Daoy (cell line): ENCODE measurements around the gene DLK2. TPM values are rescaled to one million over a fixed set of nuclear protein-coding genes. Genes with fewer than 3 reads are reported as not detected.

Source experiments
- DNase-seq: peaks from one replicate; pipeline ENCODE4 v3.0.0-alpha.2; 2015; ENCODE audit warnings: low read depth
- total RNA-seq: library from RNA; depleted of rRNA; stranded (reverse); fragments of >200 nt; shearing (Covaris generic); gene quantifications from 2 replicates; pipeline ENCODE4 v1.2.3, GENCODE V29; 2014

DLK2 gene
- total RNA-seq, 1 experiment from 2014 or later, result 1.4 TPM

- no peak for DNase-seq
Observed at GRCh38 chr6:43453831-43454230, 1.5 kb downstream of the DLK2 start.

DNA sequence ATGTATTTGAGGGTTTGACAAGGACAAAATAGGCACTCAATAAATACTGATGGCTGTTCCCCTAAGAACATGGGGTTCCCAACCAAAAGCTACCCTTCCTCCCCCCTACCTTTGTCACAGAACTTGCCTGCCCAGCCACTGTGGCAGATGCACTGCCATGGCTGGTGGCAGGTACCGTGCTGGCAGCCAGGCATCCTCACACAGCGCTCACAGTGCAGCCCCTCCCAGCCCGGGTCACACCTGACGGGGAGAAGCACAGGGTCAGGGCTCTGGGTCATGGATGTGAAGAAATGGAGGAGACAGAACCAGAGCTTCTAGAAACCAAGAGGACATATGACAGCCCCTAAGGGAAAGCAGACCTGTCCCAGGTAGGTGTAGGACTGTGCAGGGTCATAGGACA is 2.5 kb downstream of the DLK2 start:
- no peak for DNase-seq

GRCh38 chr6:43451939-43452338 is 3.4 kb downstream of the DLK2 start:
- DNase-seq, result no peak

- no peak for DNase-seq
Observed at GRCh38 chr6:43451348-43451747, 4.0 kb downstream of the DLK2 start.

DNA sequence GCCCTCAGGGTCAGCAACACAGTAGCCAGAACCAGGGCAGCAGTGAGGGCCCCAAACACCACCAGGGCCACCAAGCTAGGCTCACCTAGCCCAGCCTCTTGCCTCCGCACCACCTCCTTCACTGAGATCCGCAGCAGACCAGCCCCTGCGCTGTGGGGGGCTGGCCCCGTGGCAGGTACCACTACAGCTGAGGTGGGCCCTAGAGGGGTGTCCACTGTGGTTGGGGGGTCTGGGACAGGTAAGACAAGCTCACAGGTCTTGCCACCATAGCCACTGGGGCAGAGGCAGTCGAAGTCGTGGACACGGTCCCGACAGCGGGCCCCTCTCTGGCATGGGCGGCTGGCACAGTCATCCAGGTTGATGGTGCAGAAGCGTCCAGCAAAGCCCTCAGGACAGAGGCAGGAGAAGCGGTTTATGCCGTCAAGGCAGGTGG is 4.6 kb downstream of the DLK2 start:
- no peak for DNase-seq

DNA sequence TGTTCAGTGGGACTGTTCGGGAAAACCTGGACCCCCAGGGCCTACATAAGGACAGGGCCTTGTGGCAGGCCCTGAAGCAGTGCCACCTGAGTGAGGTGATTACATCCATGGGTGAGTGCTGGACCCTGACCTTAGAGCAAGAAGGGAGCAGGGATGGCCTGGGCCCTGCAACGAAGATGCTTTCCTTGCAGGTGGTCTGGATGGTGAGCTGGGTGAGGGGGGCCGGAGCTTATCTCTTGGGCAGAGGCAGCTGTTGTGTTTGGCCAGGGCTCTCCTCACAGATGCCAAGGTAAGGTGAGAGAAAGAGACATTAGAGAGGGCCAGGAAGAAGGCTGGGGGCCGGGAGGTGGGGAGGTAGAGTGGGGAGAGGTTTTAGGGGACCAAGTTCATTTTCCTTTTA is 6.4 kb downstream of the DLK2 start:
- DNase-seq, result no peak

GRCh38 chr6:43447604-43448003 is 7.7 kb downstream of the DLK2 start:
- DNase-seq, result no peak

- no peak for DNase-seq
Observed at GRCh38 chr6:43445576-43445975, 9.8 kb downstream of the DLK2 start.

- DNase-seq, result no peak
Observed at GRCh38 chr6:43444582-43444981, 10.8 kb downstream of the DLK2 start.

DNA sequence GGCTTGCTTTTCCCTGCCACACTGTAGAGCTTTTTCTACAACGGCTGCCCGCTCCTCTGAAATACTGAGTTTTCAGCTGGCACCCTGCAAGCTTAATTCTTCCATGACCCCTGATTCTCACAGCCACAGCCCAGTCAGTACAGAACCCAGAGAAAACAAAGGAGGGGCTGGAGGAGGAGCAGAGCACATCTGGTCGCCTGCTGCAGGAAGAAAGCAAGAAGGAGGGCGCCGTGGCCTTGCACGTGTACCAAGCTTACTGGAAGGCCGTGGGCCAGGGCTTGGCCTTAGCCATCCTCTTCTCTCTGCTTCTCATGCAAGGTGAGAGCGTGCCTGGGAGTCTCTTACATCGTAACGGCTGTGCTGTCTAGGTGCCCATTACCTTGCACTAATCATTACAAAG is 11.3 kb downstream of the DLK2 start:
- DNase-seq, result no peak

DNA sequence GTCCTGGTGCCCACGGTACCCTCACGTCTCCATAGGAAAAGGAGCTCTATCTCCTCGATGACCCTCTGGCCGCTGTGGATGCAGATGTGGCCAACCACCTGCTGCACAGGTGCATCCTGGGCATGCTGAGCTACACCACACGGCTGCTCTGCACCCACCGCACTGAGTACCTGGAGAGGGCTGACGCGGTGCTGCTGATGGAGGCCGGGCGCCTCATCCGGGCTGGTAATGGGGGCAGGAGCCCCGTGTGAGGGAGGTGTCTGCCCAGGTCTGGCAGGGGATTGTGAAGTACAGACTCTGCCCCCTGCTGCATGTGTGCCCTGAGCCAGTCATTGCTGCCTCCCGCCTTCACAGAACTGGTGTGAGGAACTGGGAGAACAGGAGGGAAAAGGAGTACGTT is 12.4 kb downstream of the DLK2 start:
- no peak for DNase-seq

DNA sequence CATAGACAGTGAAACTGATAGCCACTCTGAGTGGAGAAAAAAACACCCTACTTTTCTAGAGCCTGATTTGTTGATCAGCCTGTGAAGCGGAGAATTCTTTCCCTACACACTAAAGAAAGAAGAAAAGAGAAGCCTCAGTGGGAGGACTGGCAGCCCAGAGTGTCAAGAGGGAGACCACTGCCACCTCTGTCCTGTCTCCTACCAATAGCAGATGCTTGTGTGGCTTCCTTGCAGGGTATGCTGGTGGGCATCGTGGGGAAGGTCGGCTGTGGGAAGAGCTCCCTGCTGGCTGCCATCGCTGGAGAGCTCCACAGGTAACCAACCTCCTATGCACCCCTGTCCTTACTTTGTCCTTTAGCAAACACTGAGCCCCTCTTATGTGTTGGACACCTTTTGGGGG is 17.6 kb downstream of the DLK2 start:
- DNase-seq, result no peak

DNA sequence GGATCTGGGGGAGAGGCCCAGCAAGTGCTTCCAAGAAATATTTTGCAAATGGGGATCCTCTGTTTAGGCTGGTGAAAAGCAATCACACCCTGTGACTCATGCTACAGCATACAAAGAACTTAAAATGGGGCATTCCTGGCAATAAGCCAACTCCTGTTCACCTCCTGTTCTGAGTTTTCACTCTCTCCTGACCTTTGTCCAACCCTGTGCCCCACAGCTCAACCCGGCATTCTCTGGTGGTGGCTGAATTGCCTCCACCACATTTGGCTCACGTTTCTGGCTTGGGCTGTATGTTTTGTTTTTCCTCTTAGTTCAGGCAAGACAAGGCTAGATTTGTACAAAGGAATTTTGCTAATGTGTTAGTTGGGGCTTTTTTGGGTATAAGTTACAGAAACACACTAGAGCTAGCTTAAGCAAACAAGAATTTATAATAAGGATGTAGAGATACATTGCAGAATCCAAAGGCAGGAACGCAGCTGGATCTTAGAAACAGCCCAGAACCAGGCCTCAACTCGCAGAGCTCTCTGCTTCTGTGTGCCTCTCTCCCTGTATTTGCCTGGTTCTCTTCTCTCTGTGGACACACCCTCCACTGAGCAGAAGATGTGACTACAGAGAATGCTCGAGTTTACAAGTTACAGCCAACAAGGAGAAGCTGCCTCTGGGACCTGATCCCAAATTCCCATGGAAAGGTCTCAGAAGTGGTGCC is 18.6 kb downstream of the DLK2 start:
- DNase-seq, result peak; percentile 89

DNA sequence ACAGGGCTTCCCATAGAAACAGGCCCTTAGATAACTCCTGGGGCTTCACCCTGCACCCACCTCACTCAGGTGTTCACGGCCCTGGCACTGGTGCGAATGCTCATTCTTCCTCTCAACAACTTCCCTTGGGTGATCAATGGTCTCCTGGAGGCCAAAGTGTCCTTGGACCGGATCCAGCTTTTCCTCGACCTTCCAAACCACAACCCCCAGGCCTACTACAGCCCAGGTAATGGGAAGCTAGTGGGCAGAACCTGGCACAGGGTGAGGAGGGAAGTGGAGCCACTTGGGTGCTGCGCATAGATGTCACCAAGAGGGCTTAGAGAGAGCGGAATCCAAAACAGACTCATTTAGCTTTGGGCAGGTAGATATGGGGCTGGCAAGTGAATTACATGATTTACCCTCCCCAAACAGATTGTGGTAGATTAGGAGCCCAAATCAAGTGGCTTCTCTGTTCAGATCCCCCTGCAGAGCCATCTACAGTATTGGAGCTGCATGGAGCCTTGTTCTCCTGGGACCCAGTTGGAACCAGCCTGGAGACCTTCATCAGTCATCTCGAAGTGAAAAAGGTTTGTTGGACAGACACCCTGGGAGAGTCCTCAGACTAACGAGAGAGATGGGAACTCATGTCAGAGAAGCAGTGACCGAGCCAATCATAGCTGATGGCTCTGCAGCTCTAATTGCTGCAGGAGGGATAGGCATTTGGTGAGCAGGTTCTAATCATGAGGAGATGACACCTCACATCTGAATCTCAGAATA is 19.5 kb downstream of the DLK2 start:
- no peak for DNase-seq

GRCh38 chr6:43434943-43435342 is 20.4 kb downstream of the DLK2 start:
- no peak for DNase-seq

GRCh38 chr6:43434001-43434840 is 21.1 kb downstream of the DLK2 start:
- DNase-seq, result no peak

- DNase-seq, result no peak
Observed at GRCh38 chr6:43433148-43433547, 22.2 kb downstream of the DLK2 start.

DNA sequence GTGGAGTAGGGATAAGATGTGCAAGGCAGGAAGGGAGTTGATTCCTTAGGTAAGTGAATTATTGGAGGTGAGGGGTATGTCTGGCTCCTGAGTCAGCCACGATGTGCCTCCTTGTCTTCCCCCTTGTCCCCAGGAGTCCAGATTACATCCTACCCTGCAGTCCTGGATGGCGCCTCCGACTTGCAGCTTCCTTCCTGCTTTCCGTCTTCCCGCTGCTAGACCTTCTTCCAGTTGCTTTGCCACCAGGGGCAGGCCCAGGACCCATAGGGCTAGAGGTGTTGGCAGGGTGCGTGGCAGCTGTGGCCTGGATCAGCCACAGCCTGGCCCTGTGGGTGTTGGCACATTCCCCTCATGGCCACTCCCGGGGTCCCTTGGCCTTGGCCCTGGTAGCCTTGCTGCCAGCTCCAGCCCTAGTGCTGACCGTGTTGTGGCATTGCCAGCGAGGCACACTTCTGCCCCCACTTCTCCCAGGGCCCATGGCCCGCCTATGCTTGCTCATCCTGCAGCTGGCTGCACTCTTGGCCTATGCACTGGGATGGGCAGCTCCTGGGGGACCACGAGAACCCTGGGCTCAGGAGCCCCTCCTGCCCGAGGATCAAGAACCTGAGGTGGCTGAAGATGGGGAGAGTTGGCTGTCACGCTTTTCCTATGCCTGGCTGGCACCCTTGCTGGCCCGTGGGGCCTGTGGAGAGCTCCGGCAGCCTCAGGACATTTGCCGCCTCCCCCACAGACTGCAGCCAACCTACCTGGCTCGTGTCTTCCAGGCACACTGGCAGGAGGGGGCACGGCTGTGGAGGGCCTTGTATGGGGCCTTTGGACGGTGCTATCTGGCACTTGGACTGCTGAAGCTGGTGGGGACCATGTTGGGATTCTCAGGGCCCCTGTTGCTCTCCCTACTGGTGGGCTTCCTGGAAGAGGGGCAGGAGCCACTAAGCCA is 23.1 kb downstream of the DLK2 start:
- DNase-seq, result no peak

GRCh38 chr6:43428874-43429273 is 26.5 kb downstream of the DLK2 start:
- no peak for DNase-seq

DNA sequence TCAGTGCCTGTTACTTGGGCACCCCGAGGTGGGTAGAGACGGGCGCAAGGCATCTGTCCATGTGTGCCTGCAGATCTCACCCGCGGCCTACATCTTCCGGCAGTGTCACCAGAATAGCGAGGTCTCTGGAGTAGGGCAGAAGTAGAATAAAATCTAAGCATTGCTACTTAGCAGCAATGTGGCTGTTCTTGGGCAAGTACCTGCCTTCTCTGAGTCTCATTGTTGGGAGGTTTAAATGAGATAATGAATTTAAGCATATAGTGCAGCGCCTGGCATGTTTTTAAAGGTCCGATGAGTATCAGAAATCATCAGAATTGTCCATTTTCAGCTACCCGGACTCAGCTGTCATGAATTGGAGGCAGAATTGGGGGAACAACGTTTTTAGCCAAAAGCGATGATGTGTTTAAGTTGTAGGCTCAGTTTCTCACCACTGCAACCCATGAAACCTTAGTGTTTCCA is 27.2 kb downstream of the DLK2 start:
- no peak for DNase-seq

DNA sequence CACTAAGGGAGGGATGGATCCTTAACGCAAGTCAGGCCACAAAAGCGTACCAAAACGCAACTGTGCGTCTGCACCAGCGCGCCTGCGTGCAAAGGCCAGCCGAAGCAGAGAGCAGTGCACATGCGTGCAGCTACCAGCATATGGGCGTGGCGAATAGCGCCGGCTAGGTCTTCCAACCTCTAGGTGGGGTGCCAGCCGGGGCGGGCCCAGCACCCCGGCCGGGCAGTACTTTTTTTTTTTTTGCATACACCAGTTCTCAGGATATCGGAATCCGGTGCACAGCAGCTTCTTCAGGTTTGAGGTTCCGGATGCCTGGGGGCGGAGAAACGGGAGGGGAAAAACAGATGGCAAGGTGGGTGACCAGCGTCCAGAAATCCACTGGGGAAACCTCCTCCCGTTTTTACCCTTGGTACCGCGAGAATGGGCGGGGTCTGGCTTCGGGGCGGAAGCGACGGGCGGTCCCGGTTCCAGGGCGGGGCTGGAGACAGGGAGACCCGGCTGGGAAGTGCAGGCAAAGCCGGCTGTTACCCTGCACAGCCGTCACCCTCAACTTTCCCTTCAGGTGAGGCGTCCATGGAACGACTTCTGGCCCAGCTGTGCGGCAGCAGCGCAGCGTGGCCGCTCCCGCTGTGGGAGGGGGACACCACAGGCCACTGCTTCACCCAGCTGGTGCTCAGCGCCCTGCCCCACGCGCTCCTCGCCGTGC is 27.8 kb downstream of the DLK2 start, which contains the start of gene ABCC10:
Gene ABCC10, plus strand, starts transcription at position 136 of the 706 bp plus-strand sequence. Its CDS starts 438 bp downstream, at position 574.
- DNase-seq, result peak; percentile 97
